Left forelimb (tissue), 1 donor: Measurements from ENCODE around the gene UGT2B7.
"Not testable (repeated sequence)": the region's sequence is repeated elsewhere in the genome, so short reads cannot be mapped to it uniquely, and the experiment has no call there.

Experiments
- DNase-seq: peaks from one replicate; pipeline ENCODE4 v3.0.0-alpha.2; 2018; ENCODE audit warnings: low spot score

The UGT2B7 gene

GRCh38 chr4:69096111-69096656 is at the start of gene UGT2B7:
UGT2B7 (plus strand) TSS chr4:69096474; CDS start chr4:69096521, 47 bp downstream.
- no peak for DNase-seq

- DNase-seq, result no peak
Observed at GRCh38 chr4:69049860-69050259, 46.4 kb upstream of the UGT2B7 start.

- not testable (repeated sequence) for DNase-seq
Observed at GRCh38 chr4:69050853-69051575, 45.3 kb upstream of the UGT2B7 start.

- DNase-seq, result no peak
Observed at GRCh38 chr4:69051576-69051943, 44.7 kb upstream of the UGT2B7 start.

- DNase-seq, result not testable (repeated sequence)
Observed at GRCh38 chr4:69053309-69053885, 42.9 kb upstream of the UGT2B7 start.

GRCh38 chr4:69054033-69054432 is 42.2 kb upstream of the UGT2B7 start:
- not testable (repeated sequence) for DNase-seq

GRCh38 chr4:69054578-69055200 is 41.6 kb upstream of the UGT2B7 start:
- no peak for DNase-seq

GRCh38 chr4:69056150-69056549 is 40.1 kb upstream of the UGT2B7 start:
- DNase-seq, result no peak

- no peak for DNase-seq
Observed at GRCh38 chr4:69056921-69057550, 39.2 kb upstream of the UGT2B7 start.

- no peak for DNase-seq
Observed at GRCh38 chr4:69057620-69058409, 38.5 kb upstream of the UGT2B7 start.

GRCh38 chr4:69058410-69059059 is 37.7 kb upstream of the UGT2B7 start:
- DNase-seq, result no peak

GRCh38 chr4:69060651-69061308 is 35.5 kb upstream of the UGT2B7 start:
- no peak for DNase-seq

- no peak for DNase-seq
Observed at GRCh38 chr4:69064391-69064790, 31.9 kb upstream of the UGT2B7 start.

GRCh38 chr4:69066945-69067344 is 29.3 kb upstream of the UGT2B7 start:
- DNase-seq, result no peak

GRCh38 chr4:69069085-69069484 is 27.2 kb upstream of the UGT2B7 start:
- DNase-seq, result no peak

- no peak for DNase-seq
Observed at GRCh38 chr4:69070590-69070989, 25.7 kb upstream of the UGT2B7 start.

- DNase-seq, result no peak
Observed at GRCh38 chr4:69071286-69071685, 25.0 kb upstream of the UGT2B7 start.

- DNase-seq, result no peak
Observed at GRCh38 chr4:69073375-69073774, 22.9 kb upstream of the UGT2B7 start.

GRCh38 chr4:69075061-69075792 is 21.0 kb upstream of the UGT2B7 start:
- no peak for DNase-seq

- DNase-seq, result no peak
Observed at GRCh38 chr4:69078852-69079251, 17.4 kb upstream of the UGT2B7 start.
